Liver (tissue), 9 donors: ENCODE results near the gene CLDN15. TPM values are rescaled to one million over a fixed set of nuclear protein-coding genes. Genes with fewer than 3 reads are reported as not detected.

ENCODE experiments used
- DNase-seq: peaks from one replicate; pipeline ENCODE4 v3.0.0-alpha.2; 2017; ENCODE audit warnings: low spot score
- H3K27ac ChIP-seq, 2 donors: one replicate each; pipeline ENCODE4 v1.7.0; 2013; ENCODE audit warnings: inconsistent platforms in 2 of 2, low read length in 2 of 2, control low read depth in 1 of 2, low read depth in 1 of 2, mild to moderate bottlenecking in 1 of 2
- H3K27me3 ChIP-seq, 4 donors: one replicate each; pipeline versions ENCODE4 v1.6.1 to v1.7.0; 2013; ENCODE audit warnings: low read length in 3 of 4, inconsistent platforms in 1 of 4, mild to moderate bottlenecking in 1 of 4, moderate library complexity in 1 of 4; ENCODE audit not compliant: control insufficient read depth in 4 of 4, insufficient read depth in 4 of 4
- H3K36me3 ChIP-seq, 4 donors: one replicate each; pipeline versions ENCODE4 v1.6.1 to v1.7.0; 2013; ENCODE audit warnings: low read length in 3 of 4, mild to moderate bottlenecking in 3 of 4, low read depth in 1 of 4, moderate library complexity in 1 of 4; ENCODE audit not compliant: control insufficient read depth in 4 of 4, insufficient read depth in 3 of 4
- H3K4me1 ChIP-seq, 4 donors: one replicate each; pipeline versions ENCODE4 v1.6.1 to v1.7.0; 2013; ENCODE audit warnings: low read length in 3 of 4, mild to moderate bottlenecking in 3 of 4, moderate library complexity in 1 of 4; ENCODE audit not compliant: control insufficient read depth in 4 of 4, insufficient read depth in 4 of 4
- H3K4me3 ChIP-seq, 3 donors: one replicate each; pipeline versions ENCODE4 v1.6.1 to v1.7.0; 2013; ENCODE audit warnings: low read length in 3 of 3, control low read depth in 1 of 3, low read depth in 1 of 3, mild to moderate bottlenecking in 1 of 3
- H3K9ac ChIP-seq, 2 donors: one replicate each; pipeline ENCODE4 v1.7.0; 2013; ENCODE audit warnings: low read length in 2 of 2, mild to moderate bottlenecking in 2 of 2, moderate library complexity in 2 of 2, control low read depth in 1 of 2, low read depth in 1 of 2
- H3K9me3 ChIP-seq, 4 donors: one replicate each; pipeline versions ENCODE4 v1.6.1 to v1.7.0; 2013; ENCODE audit warnings: low read length in 3 of 4; ENCODE audit not compliant: control insufficient read depth in 4 of 4
- EGR1 ChIP-seq, 2 donors: IDR thresholded peaks; 2 replicates each; pipeline ENCODE4 v1.6.1; 2016 to 2018; ENCODE audit warnings: antibody characterized with exemption in 2 of 2, low read depth in 2 of 2
- FOXA1 ChIP-seq: IDR thresholded peaks from 2 replicates; pipeline ENCODE4 v1.6.1; 2016; ENCODE audit warnings: antibody characterized with exemption
- FOXA2 ChIP-seq: IDR thresholded peaks from 2 replicates; pipeline ENCODE4 v1.6.1; 2016; ENCODE audit warnings: antibody characterized with exemption
- GABPA ChIP-seq, 2 donors: IDR thresholded peaks in 1 of 2; conservative IDR thresholded peaks in 1 of 2; 2 replicates each; pipeline ENCODE4 v1.6.1; 2016; ENCODE audit warnings: antibody characterized with exemption in 2 of 2, mild to moderate bottlenecking in 1 of 2, moderate library complexity in 1 of 2
- HNF4A ChIP-seq, 2 donors: conservative IDR thresholded peaks; 2 replicates each; pipeline ENCODE4 v1.6.1; 2016; ENCODE audit warnings: antibody characterized with exemption in 2 of 2, mild to moderate bottlenecking in 2 of 2
- HNF4G ChIP-seq: IDR thresholded peaks from 2 replicates; pipeline ENCODE4 v1.6.1; 2016; ENCODE audit warnings: antibody characterized with exemption
- JUND ChIP-seq, 2 donors: IDR thresholded peaks; 2 replicates each; pipeline ENCODE4 v1.6.1; 2016; ENCODE audit warnings: antibody characterized with exemption in 2 of 2
- NR2F2 ChIP-seq: IDR thresholded peaks from 2 replicates; pipeline ENCODE4 v1.6.1; 2016; ENCODE audit warnings: antibody characterized with exemption
- RAD21 ChIP-seq, 2 donors: IDR thresholded peaks; 2 replicates each; pipeline ENCODE4 v1.6.1; 2016; ENCODE audit warnings: antibody characterized with exemption in 2 of 2, mild to moderate bottlenecking in 2 of 2
- RXRA ChIP-seq, 2 donors: IDR thresholded peaks; 2 replicates each; pipeline ENCODE4 v1.6.1; 2017 to 2018; ENCODE audit warnings: antibody characterized with exemption in 2 of 2, mild to moderate bottlenecking in 1 of 2
- SP1 ChIP-seq: IDR thresholded peaks from 2 replicates; pipeline ENCODE4 v1.6.1; 2018; ENCODE audit warnings: antibody characterized with exemption, mild to moderate bottlenecking
- TAF1 ChIP-seq: conservative IDR thresholded peaks from 2 replicates; pipeline ENCODE4 v1.6.1; 2016; ENCODE audit warnings: antibody characterized with exemption, mild to moderate bottlenecking
- YY1 ChIP-seq: IDR thresholded peaks from 2 replicates; pipeline ENCODE4 v1.6.1; 2016; ENCODE audit warnings: antibody characterized with exemption, mild to moderate bottlenecking
- WGBS: extraction: QIAGEN DNeasy Blood & Tissue Kit; methylation state at CpG from one replicate; pipeline ENCODE4 v1.1.7; 2013; 5-methylcytosine and 5-hydroxymethylcytosine counted together
- polyA plus RNA-seq, 2 donors: library from polyadenylated mRNA; stranded (reverse) in 1 of 2; unstranded in 1 of 2; fragments of 200-250 nt in 1 of 2; fragments of >200 nt in 1 of 2; fragmentation: Nextera tagmentation in 1 of 2; extraction: Ambion mirVana in 1 of 2; gene quantifications; one replicate each; pipeline versions ENCODE4 v1.2.1 to v1.2.3, GENCODE V29; 2013 to 2015
- total RNA-seq, 2 donors: library from RNA; depleted of rRNA; stranded (reverse); fragments of >200 nt; gene quantifications; one replicate each; pipeline ENCODE4 v1.2.3, GENCODE V29; 2014
- TF ChIP-seq, protein P1 (sequence below): IDR thresholded peaks from 2 replicates; pipeline ENCODE4 v1.6.1; 2016; ENCODE audit warnings: antibody characterized with exemption, mild to moderate bottlenecking
- TF ChIP-seq, protein P2 (sequence below): IDR thresholded peaks from 2 replicates; pipeline ENCODE4 v1.6.1; 2016; ENCODE audit warnings: antibody characterized with exemption
- TF ChIP-seq, protein P3 (sequence below): IDR thresholded peaks from 2 replicates; pipeline ENCODE4 v1.6.1; 2016; ENCODE audit warnings: antibody characterized with exemption
- TF ChIP-seq, protein P4 (sequence below): fragments of 150-350 bp; IDR thresholded peaks from 2 replicates; pipeline ENCODE4 v1.5.1; 2017; ENCODE audit warnings: improper control_type of control experiment, low read depth, low read length; ENCODE audit not compliant: missing input control
- TF ChIP-seq, protein P5 (sequence below): IDR thresholded peaks from 2 replicates; pipeline ENCODE4 v1.6.1; 2016; ENCODE audit warnings: antibody characterized with exemption
- donor health status: healthy.
- donor health status: healthy.
- donor health status: healthy.
- donor health status: healthy.
- donor health status: healthy.

Gene CLDN15
- total and polyA plus RNA-seq, 4 donors, result 3.7 to 12.4 (median 4.6) TPM

DNA sequence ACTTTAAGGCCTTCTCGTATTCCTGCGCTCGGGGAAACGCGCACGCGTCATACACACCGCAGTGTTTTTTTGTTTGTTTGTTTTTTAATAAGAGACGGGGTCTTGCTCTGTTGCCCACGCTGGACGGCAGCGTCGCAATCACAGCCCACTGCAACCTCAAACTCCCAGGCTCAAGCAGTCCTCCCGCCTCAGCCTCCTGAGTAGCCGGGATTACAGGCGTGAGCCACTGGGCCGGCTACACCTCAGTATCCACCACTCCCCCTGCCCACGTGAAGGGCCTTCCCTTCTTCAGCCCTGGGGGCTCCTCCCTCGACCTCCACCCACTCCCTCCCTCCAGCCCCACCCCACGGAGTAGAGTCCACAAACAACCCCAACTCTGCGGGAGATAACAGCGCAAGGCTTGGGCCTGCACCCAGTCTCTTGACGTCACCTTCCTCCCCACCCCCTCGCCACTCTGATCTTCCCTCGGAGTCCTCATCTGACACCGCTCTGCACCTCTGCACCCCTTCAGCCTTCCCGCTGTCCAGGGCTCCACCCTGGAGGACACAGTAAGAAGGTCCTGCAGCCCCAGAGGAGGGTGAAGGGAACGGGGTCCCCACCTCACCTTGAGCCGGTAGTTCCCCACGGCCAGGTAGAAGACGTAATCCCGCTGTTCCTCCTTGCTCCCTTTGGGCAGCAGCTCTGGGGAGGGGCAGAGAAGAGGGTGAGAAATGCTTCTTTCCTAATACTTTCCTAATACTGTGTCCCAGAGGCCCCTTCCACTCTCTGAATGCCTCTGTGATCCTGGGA is 2.8 kb upstream of the CLDN15 start:
- no peaks in the 10 kb centered on the region for H3K27me3 ChIP-seq
- TF ChIP-seq, protein P1, sequence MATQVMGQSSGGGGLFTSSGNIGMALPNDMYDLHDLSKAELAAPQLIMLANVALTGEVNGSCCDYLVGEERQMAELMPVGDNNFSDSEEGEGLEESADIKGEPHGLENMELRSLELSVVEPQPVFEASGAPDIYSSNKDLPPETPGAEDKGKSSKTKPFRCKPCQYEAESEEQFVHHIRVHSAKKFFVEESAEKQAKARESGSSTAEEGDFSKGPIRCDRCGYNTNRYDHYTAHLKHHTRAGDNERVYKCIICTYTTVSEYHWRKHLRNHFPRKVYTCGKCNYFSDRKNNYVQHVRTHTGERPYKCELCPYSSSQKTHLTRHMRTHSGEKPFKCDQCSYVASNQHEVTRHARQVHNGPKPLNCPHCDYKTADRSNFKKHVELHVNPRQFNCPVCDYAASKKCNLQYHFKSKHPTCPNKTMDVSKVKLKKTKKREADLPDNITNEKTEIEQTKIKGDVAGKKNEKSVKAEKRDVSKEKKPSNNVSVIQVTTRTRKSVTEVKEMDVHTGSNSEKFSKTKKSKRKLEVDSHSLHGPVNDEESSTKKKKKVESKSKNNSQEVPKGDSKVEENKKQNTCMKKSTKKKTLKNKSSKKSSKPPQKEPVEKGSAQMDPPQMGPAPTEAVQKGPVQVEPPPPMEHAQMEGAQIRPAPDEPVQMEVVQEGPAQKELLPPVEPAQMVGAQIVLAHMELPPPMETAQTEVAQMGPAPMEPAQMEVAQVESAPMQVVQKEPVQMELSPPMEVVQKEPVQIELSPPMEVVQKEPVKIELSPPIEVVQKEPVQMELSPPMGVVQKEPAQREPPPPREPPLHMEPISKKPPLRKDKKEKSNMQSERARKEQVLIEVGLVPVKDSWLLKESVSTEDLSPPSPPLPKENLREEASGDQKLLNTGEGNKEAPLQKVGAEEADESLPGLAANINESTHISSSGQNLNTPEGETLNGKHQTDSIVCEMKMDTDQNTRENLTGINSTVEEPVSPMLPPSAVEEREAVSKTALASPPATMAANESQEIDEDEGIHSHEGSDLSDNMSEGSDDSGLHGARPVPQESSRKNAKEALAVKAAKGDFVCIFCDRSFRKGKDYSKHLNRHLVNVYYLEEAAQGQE, result no peak
- TF ChIP-seq RAD21 (IDR thresholded peaks at IDR 0.05) (no peak), RXRA (IDR thresholded peaks at IDR 0.05) (no peak), JUND (IDR thresholded peaks at IDR 0.05) (no peak)
- peaks cover 9 to 51% (median 33%) of the 10 kb centered on the region in 4 donors for H3K4me1 ChIP-seq
- DNase-seq, result peak; percentile 87
- no peak overlapping the region for H3K9ac ChIP-seq
- H3K27ac ChIP-seq, result no peak overlapping the region
- 92% methylated on average over 32 of the region's 32 CpGs for WGBS
- peaks cover 0 to 6% (median 4%) of the 10 kb centered on the region in 4 donors for H3K36me3 ChIP-seq
- H3K4me3 ChIP-seq, result no peak overlapping the region
- no peaks in the 10 kb centered on the region for H3K9me3 ChIP-seq

DNA sequence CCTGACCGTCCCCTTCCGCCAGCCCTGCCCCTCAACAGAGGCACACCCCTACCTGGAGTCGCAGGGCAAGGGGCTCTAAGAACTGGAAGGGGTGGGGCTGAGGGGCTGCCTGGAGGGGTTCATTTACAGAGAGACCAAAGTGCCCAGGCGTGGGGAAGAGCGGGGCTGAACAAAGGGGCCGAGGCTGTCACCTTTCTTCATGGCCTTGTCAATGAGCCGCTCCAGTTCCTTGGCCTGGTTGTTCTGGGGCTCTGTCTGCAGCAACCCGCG is 2.3 kb upstream of the CLDN15 start:
- TF ChIP-seq TAF1 (no peak), SP1 (no peak), JUND (IDR thresholded peaks at IDR 0.05) (no peak), HNF4G (no peak), FOXA1 (no peak), FOXA2 (no peak), YY1 (no peak), RXRA (IDR thresholded peaks at IDR 0.05) (no peak), GABPA (IDR thresholded peaks at IDR 0.05 in 1 of 2, conservative IDR thresholded peaks at IDR 0.05 in 1 of 2) (no peak), NR2F2 (no peak), HNF4A (conservative IDR thresholded peaks at IDR 0.05) (no peak), EGR1 (IDR thresholded peaks at IDR 0.05; ENCODE audit: low read depth in 2 of 2) (no peak)
- TF ChIP-seq, protein P1, result no peak
- TF ChIP-seq, protein P2, sequence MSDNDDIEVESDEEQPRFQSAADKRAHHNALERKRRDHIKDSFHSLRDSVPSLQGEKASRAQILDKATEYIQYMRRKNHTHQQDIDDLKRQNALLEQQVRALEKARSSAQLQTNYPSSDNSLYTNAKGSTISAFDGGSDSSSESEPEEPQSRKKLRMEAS, result no peak
- TF ChIP-seq, protein P3, sequence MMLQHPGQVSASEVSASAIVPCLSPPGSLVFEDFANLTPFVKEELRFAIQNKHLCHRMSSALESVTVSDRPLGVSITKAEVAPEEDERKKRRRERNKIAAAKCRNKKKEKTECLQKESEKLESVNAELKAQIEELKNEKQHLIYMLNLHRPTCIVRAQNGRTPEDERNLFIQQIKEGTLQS, result no peak
- TF ChIP-seq, protein P4, sequence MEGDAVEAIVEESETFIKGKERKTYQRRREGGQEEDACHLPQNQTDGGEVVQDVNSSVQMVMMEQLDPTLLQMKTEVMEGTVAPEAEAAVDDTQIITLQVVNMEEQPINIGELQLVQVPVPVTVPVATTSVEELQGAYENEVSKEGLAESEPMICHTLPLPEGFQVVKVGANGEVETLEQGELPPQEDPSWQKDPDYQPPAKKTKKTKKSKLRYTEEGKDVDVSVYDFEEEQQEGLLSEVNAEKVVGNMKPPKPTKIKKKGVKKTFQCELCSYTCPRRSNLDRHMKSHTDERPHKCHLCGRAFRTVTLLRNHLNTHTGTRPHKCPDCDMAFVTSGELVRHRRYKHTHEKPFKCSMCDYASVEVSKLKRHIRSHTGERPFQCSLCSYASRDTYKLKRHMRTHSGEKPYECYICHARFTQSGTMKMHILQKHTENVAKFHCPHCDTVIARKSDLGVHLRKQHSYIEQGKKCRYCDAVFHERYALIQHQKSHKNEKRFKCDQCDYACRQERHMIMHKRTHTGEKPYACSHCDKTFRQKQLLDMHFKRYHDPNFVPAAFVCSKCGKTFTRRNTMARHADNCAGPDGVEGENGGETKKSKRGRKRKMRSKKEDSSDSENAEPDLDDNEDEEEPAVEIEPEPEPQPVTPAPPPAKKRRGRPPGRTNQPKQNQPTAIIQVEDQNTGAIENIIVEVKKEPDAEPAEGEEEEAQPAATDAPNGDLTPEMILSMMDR, result no peak
- TF ChIP-seq, protein P5, sequence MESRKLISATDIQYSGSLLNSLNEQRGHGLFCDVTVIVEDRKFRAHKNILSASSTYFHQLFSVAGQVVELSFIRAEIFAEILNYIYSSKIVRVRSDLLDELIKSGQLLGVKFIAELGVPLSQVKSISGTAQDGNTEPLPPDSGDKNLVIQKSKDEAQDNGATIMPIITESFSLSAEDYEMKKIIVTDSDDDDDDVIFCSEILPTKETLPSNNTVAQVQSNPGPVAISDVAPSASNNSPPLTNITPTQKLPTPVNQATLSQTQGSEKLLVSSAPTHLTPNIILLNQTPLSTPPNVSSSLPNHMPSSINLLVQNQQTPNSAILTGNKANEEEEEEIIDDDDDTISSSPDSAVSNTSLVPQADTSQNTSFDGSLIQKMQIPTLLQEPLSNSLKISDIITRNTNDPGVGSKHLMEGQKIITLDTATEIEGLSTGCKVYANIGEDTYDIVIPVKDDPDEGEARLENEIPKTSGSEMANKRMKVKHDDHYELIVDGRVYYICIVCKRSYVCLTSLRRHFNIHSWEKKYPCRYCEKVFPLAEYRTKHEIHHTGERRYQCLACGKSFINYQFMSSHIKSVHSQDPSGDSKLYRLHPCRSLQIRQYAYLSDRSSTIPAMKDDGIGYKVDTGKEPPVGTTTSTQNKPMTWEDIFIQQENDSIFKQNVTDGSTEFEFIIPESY, result no peak
- DNase-seq, result no peak
- WGBS, result 97% methylated on average over 9 of the region's 9 CpGs
- H3K9me3 ChIP-seq, result no peaks in the 10 kb centered on the region
- H3K9ac ChIP-seq, result no peak overlapping the region
- H3K27ac ChIP-seq, result peak overlapping the region in 1 of 2 donors; percentile 91
- peaks cover 7 to 47% (median 29%) of the 10 kb centered on the region in 4 donors for H3K4me1 ChIP-seq
- no peaks in the 10 kb centered on the region for H3K27me3 ChIP-seq
- H3K4me3 ChIP-seq, result no peak overlapping the region
- H3K36me3 ChIP-seq, result peaks cover 0 to 6% (median 4%) of the 10 kb centered on the region in 4 donors
